T-helper 1 cell treated with Interleukin-12 subunit alpha and Interleukin-12 subunit beta and Interleukin-4 antibody, amounts not matched to agents 30 μg/mL and 1 μg/mL, for 36 hours (primary cell): ENCODE data around the gene GARS1.

Experiments used
- H3K27ac Mint-ChIP-seq: one replicate; pipeline ENCODE4 v1.8.0; 2021; ENCODE audit warnings: mild to moderate bottlenecking, mixed read lengths
- H3K27me3 Mint-ChIP-seq: one replicate; pipeline ENCODE4 v1.8.0; 2021; ENCODE audit warnings: low read depth, mixed read lengths
- H3K36me3 Mint-ChIP-seq: one replicate; pipeline ENCODE4 v1.8.0; 2021; ENCODE audit warnings: low read depth, mixed read lengths
- H3K4me1 Mint-ChIP-seq: one replicate; pipeline ENCODE4 v1.8.0; 2021; ENCODE audit warnings: low read depth, mixed read lengths
- H3K4me3 Mint-ChIP-seq: one replicate; pipeline ENCODE4 v1.8.0; 2021; ENCODE audit warnings: mild to moderate bottlenecking, moderate library complexity, mixed read lengths
- H3K9me3 Mint-ChIP-seq: one replicate; pipeline ENCODE4 v1.8.0; 2021; ENCODE audit warnings: mixed read lengths

GARS1 gene

DNA sequence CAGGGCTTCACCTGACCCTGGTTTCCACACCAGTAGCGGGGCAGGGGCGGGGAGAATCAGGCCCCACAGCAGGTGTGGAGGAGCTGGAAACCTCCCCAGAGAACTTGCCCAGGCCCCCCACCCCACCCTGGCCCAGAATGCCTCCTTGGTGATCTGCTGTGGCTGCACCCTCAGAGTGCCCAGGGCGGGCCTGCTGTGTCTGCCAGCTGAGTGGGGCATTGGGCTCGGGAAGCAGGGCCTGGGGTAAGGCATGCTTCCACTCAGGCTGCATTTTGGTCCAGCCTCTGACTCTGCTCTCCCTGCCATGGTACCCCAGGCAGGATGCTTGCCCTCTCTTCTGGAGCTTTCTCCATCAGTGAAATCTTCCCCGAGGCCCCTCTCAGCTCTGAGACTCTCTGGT, 88.6 kb downstream of the GARS1 start:
- peaks cover 62% of the 10 kb centered on the region for H3K27me3 Mint-ChIP-seq
- H3K4me3 Mint-ChIP-seq = no peak overlapping the region
- H3K9me3 Mint-ChIP-seq = no peaks in the 10 kb centered on the region
- H3K27ac Mint-ChIP-seq = no peak overlapping the region
- peaks cover 11% of the 10 kb centered on the region for H3K4me1 Mint-ChIP-seq
- no peaks in the 10 kb centered on the region for H3K36me3 Mint-ChIP-seq
